Muscle layer of duodenum (tissue), 2 donors: ENCODE results near the gene SCARF2.

Source experiments
- H3K27ac ChIP-seq: one replicate; pipeline ENCODE4 v1.7.0; 2013; ENCODE audit warnings: mild to moderate bottlenecking, low read length
- H3K27me3 ChIP-seq: one replicate; pipeline ENCODE4 v1.7.0; 2013; ENCODE audit warnings: low read depth, mild to moderate bottlenecking, control low read depth, low read length
- H3K36me3 ChIP-seq, 2 donors: one replicate each; pipeline ENCODE4 v1.7.0; 2013; ENCODE audit warnings: low read length in 2 of 2, control low read depth in 1 of 2, mild to moderate bottlenecking in 1 of 2; ENCODE audit not compliant: insufficient read depth in 2 of 2, control insufficient read depth in 1 of 2
- H3K4me1 ChIP-seq, 2 donors: one replicate each; pipeline ENCODE4 v1.7.0; 2013; ENCODE audit warnings: low read length in 2 of 2, mild to moderate bottlenecking in 2 of 2, control low read depth in 1 of 2, moderate library complexity in 1 of 2; ENCODE audit not compliant: insufficient read depth in 2 of 2, control insufficient read depth in 1 of 2
- H3K4me3 ChIP-seq, 2 donors: one replicate each; pipeline ENCODE4 v1.7.0; 2013; ENCODE audit warnings: low read length in 2 of 2, low read depth in 1 of 2, mild to moderate bottlenecking in 1 of 2
- H3K9me3 ChIP-seq, 2 donors: one replicate each; pipeline ENCODE4 v1.7.0; 2013; ENCODE audit warnings: low read length in 2 of 2, control low read depth in 1 of 2, mild to moderate bottlenecking in 1 of 2; ENCODE audit not compliant: control insufficient read depth in 1 of 2
- donor health status: healthy.

The SCARF2 gene

GRCh38 chr22:20430101-20430719 is 7.4 kb downstream of the SCARF2 start:
- peaks cover 0 to 26% of the 10 kb centered on the region in 2 donors for H3K4me1 ChIP-seq
- peak overlapping the region in 1 of 2 donors; percentile 65 for H3K4me3 ChIP-seq
- H3K9me3 ChIP-seq, result no peaks in the 10 kb centered on the region
- H3K27ac ChIP-seq, result no peak overlapping the region
- H3K27me3 ChIP-seq, result peaks cover 8% of the 10 kb centered on the region
- peaks cover 6 to 17% of the 10 kb centered on the region in 2 donors for H3K36me3 ChIP-seq

GRCh38 chr22:20429254-20430100 is 8.1 kb downstream of the SCARF2 start:
- Histone ChIP-seq H3K4me1 (peaks cover 0 to 22% of the 10 kb centered on the region in 2 donors), H3K27me3 (peaks cover 7% of the 10 kb centered on the region), H3K36me3 (peaks cover 6 to 17% of the 10 kb centered on the region in 2 donors)

GRCh38 chr22:20428496-20429253 is 8.9 kb downstream of the SCARF2 start:
- peak overlapping the region; percentile 42 to 45 for H3K4me3 ChIP-seq
- H3K9me3 ChIP-seq, result no peaks in the 10 kb centered on the region
- H3K36me3 ChIP-seq, result peaks cover 6 to 17% of the 10 kb centered on the region in 2 donors
- no peak overlapping the region for H3K27ac ChIP-seq
- H3K27me3 ChIP-seq, result peaks cover 7% of the 10 kb centered on the region
- H3K4me1 ChIP-seq, result peaks cover 0 to 24% of the 10 kb centered on the region in 2 donors

More at GRCh38 chr22:20429254-20430100, 8.1 kb downstream of the SCARF2 start:
- Histone ChIP-seq H3K27ac (no peak overlapping the region), H3K4me3 (peak overlapping the region; percentile 42 to 45), H3K9me3 (no peaks in the 10 kb centered on the region)

GRCh38 chr22:20427945-20428417 is 9.6 kb downstream of the SCARF2 start:
- Histone ChIP-seq H3K4me1 (peaks cover 0 to 31% of the 10 kb centered on the region in 2 donors), H3K27me3 (peaks cover 7% of the 10 kb centered on the region), H3K36me3 (peaks cover 6 to 17% of the 10 kb centered on the region in 2 donors), H3K27ac (no peak overlapping the region), H3K4me3 (no peak overlapping the region), H3K9me3 (no peaks in the 10 kb centered on the region)

- H3K27ac ChIP-seq, result no peak overlapping the region
- peaks cover 6 to 17% of the 10 kb centered on the region in 2 donors for H3K36me3 ChIP-seq
- H3K9me3 ChIP-seq, result no peaks in the 10 kb centered on the region
- peaks cover 5% of the 10 kb centered on the region for H3K27me3 ChIP-seq
- peaks cover 0 to 38% of the 10 kb centered on the region in 2 donors for H3K4me1 ChIP-seq
- H3K4me3 ChIP-seq, result no peak overlapping the region
These were observed 10.3 kb downstream of the SCARF2 start for GRCh38 chr22:20427104-20427944.

GRCh38 chr22:20426259-20426615 is 11.4 kb downstream of the SCARF2 start:
- Histone ChIP-seq H3K4me1 (peaks cover 0 to 35% of the 10 kb centered on the region in 2 donors), H3K27ac (no peak overlapping the region), H3K27me3 (no peaks in the 10 kb centered on the region), H3K4me3 (no peak overlapping the region), H3K36me3 (peaks cover 6 to 17% of the 10 kb centered on the region in 2 donors), H3K9me3 (no peaks in the 10 kb centered on the region)

GRCh38 chr22:20425566-20426258 is 11.9 kb downstream of the SCARF2 start:
- H3K4me1 ChIP-seq, result peaks cover 0 to 30% of the 10 kb centered on the region in 2 donors
- H3K27ac ChIP-seq, result no peak overlapping the region
- peaks cover 6 to 17% of the 10 kb centered on the region in 2 donors for H3K36me3 ChIP-seq
- H3K4me3 ChIP-seq, result no peak overlapping the region
- H3K9me3 ChIP-seq, result no peaks in the 10 kb centered on the region
- H3K27me3 ChIP-seq, result no peaks in the 10 kb centered on the region

GRCh38 chr22:20424932-20425565 is 12.6 kb downstream of the SCARF2 start:
- Histone ChIP-seq H3K4me3 (no peak overlapping the region), H3K27ac (no peak overlapping the region), H3K36me3 (peaks cover 6 to 17% of the 10 kb centered on the region in 2 donors), H3K27me3 (no peaks in the 10 kb centered on the region), H3K4me1 (peaks cover 0 to 23% of the 10 kb centered on the region in 2 donors), H3K9me3 (no peaks in the 10 kb centered on the region)

GRCh38 chr22:20424568-20424931 is 13.1 kb downstream of the SCARF2 start:
- Histone ChIP-seq H3K36me3 (peaks cover 6 to 17% of the 10 kb centered on the region in 2 donors), H3K4me1 (peaks cover 0 to 18% of the 10 kb centered on the region in 2 donors), H3K27ac (no peak overlapping the region), H3K27me3 (no peaks in the 10 kb centered on the region), H3K9me3 (no peaks in the 10 kb centered on the region), H3K4me3 (no peak overlapping the region)
